Adrenal gland (tissue), 5 donors: ENCODE measurements around the gene ERICH2.

ENCODE experiments used
- POLR2A ChIP-seq, 2 donors: fragments of 450-650 bp; IDR thresholded peaks; one replicate each; pipeline ENCODE4 v1.6.1; 2017; ENCODE audit warnings: antibody characterized with exemption in 2 of 2, mild to moderate bottlenecking in 2 of 2, moderate library complexity in 1 of 2
- TF ChIP-seq, protein P1 (sequence below), 6 experiments: fragments of 450-650 bp in 4 of 6; fragments of 200-600 bp in 2 of 6; sonication (generic) in 1 of 6; IDR thresholded peaks; 1 replicate in 5 of 6; 2 replicates in 1 of 6; pipeline versions ENCODE4 v1.5.1 to v1.8.0; 2016 to 2021; ENCODE audit warnings: antibody characterized with exemption in 6 of 6, mild to moderate bottlenecking in 2 of 6, moderate library complexity in 1 of 6
- donor health status: DM: no; HTN: no; CAD: no.

DNA sequence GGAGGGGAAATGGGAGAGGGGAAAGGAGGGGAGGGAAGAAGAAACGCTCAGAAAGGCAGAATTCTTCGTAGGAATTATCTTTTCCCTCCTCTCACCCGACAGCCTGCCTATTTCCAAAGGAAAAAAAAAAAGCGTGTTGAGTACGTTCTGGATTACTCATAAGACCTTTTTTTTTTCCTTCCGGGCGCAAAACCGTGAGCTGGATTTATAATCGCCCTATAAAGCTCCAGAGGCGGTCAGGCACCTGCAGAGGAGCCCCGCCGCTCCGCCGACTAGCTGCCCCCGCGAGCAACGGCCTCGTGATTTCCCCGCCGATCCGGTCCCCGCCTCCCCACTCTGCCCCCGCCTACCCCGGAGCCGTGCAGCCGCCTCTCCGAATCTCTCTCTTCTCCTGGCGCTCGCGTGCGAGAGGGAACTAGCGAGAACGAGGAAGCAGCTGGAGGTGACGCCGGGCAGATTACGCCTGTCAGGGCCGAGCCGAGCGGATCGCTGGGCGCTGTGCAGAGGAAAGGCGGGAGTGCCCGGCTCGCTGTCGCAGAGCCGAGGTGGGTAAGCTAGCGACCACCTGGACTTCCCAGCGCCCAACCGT is 46.4 kb downstream of the ERICH2 start, which contains the start of gene GAD1:
- TF ChIP-seq POLR2A (IDR thresholded peaks at IDR 0.05) = peak in 1 of 2 donors; percentile 30
- TF ChIP-seq, protein P1, sequence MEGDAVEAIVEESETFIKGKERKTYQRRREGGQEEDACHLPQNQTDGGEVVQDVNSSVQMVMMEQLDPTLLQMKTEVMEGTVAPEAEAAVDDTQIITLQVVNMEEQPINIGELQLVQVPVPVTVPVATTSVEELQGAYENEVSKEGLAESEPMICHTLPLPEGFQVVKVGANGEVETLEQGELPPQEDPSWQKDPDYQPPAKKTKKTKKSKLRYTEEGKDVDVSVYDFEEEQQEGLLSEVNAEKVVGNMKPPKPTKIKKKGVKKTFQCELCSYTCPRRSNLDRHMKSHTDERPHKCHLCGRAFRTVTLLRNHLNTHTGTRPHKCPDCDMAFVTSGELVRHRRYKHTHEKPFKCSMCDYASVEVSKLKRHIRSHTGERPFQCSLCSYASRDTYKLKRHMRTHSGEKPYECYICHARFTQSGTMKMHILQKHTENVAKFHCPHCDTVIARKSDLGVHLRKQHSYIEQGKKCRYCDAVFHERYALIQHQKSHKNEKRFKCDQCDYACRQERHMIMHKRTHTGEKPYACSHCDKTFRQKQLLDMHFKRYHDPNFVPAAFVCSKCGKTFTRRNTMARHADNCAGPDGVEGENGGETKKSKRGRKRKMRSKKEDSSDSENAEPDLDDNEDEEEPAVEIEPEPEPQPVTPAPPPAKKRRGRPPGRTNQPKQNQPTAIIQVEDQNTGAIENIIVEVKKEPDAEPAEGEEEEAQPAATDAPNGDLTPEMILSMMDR (IDR thresholded peaks at IDR 0.05) = no peak
